Measurements from ENCODE around the gene FBXW5.
A peak's percentile ranks its signal among the peaks of the same experiment; 100 is the strongest.

FBXW5 gene

GRCh38 chr9:136961279-136962065 lies 16.9 kb upstream of the FBXW5 start:
- DNase-seq (ENCODE audit: low spot score), result no peak

GRCh38 chr9:136960938-136961275 lies 16.4 kb upstream of the FBXW5 start:
- DNase-seq (ENCODE audit: low spot score), result no peak

- no peak for DNase-seq (ENCODE audit: low spot score)
Measured at GRCh38 chr9:136960212-136960937, 15.8 kb upstream of the FBXW5 start.

- DNase-seq (ENCODE audit: low spot score), result no peak
Measured at GRCh38 chr9:136958898-136959850, 14.6 kb upstream of the FBXW5 start.

GRCh38 chr9:136958473-136958872 lies 13.9 kb upstream of the FBXW5 start:
- no peak for DNase-seq (ENCODE audit: low spot score)

GRCh38 chr9:136957901-136958300 lies 13.4 kb upstream of the FBXW5 start:
- no peak for DNase-seq (ENCODE audit: low spot score)

- DNase-seq (ENCODE audit: low spot score), result no peak
Measured at GRCh38 chr9:136957461-136957860, 12.9 kb upstream of the FBXW5 start.

- DNase-seq (ENCODE audit: low spot score), result no peak
Measured at GRCh38 chr9:136956604-136957003, 12.1 kb upstream of the FBXW5 start.

GRCh38 chr9:136955943-136956335 lies 11.4 kb upstream of the FBXW5 start:
- DNase-seq (ENCODE audit: low spot score), result no peak

- no peak for DNase-seq (ENCODE audit: low spot score)
Measured at GRCh38 chr9:136955202-136955942, 10.8 kb upstream of the FBXW5 start.

GRCh38 chr9:136954270-136955083 lies 9.9 kb upstream of the FBXW5 start:
- DNase-seq (ENCODE audit: low spot score), result no peak

- DNase-seq (ENCODE audit: low spot score), result no peak
Measured at GRCh38 chr9:136953771-136954269, 9.3 kb upstream of the FBXW5 start.

GRCh38 chr9:136952876-136953770 lies 8.6 kb upstream of the FBXW5 start:
- no peak for DNase-seq (ENCODE audit: low spot score)

GRCh38 chr9:136952321-136952850 lies 7.8 kb upstream of the FBXW5 start:
- no peak for DNase-seq (ENCODE audit: low spot score)

GRCh38 chr9:136951541-136952320 lies 7.2 kb upstream of the FBXW5 start, which contains the start of gene LCN12:
TSS of gene LCN12 (plus strand) at chr9:136952273. CDS start at chr9:136952328, 55 bp downstream.
- no peak for DNase-seq (ENCODE audit: low spot score)

GRCh38 chr9:136950656-136951276 lies 6.2 kb upstream of the FBXW5 start:
- no peak for DNase-seq (ENCODE audit: low spot score)

- DNase-seq (ENCODE audit: low spot score), result peak; percentile 99
Measured at GRCh38 chr9:136949817-136950655, 5.5 kb upstream of the FBXW5 start.

All from D341Med (cell line).